Gastrocnemius medialis (tissue), 4 donors: ENCODE results near the gene TUBB3. TPM values are rescaled to one million over a fixed set of nuclear protein-coding genes. Genes with fewer than 3 reads are reported as not detected.

Source experiments
- ATAC-seq, 2 donors: fragments of 150-250 bp; one replicate each; pipeline ENCODE4 v1.9.1; 2016
- DNase-seq, 2 donors: peaks; one replicate each; pipeline ENCODE4 v3.0.0-alpha.2; 2019
- H3K27ac ChIP-seq, 4 donors: fragments of 200-600 bp; sonication (generic); 1 replicate in 1 of 4; 2 replicates in 3 of 4; pipeline ENCODE4 v1.5.1; 2016 to 2018; ENCODE audit warnings: mild to moderate bottlenecking in 2 of 4, moderate library complexity in 1 of 4
- H3K27me3 ChIP-seq, 3 donors: fragments of 200-600 bp; sonication (generic) in 2 of 3; 1 replicate in 1 of 3; 2 replicates in 2 of 3; pipeline versions ENCODE4 v1.5.1 to v1.6.0; 2016 to 2019; ENCODE audit warnings: mild to moderate bottlenecking in 1 of 3, moderate library complexity in 1 of 3
- H3K36me3 ChIP-seq, 2 donors: fragments of 200-600 bp; sonication (generic) in 1 of 2; one replicate each; pipeline ENCODE4 v1.5.1; 2017 to 2018
- H3K4me1 ChIP-seq, 2 donors: fragments of 200-600 bp; sonication (generic) in 1 of 2; one replicate each; pipeline ENCODE4 v1.5.1; 2016 to 2017; ENCODE audit warnings: mild to moderate bottlenecking in 2 of 2
- H3K4me3 ChIP-seq, 4 donors: fragments of 200-600 bp; sonication (generic) in 3 of 4; 1 replicate in 1 of 4; 2 replicates in 3 of 4; pipeline ENCODE4 v1.5.1; 2016 to 2019; ENCODE audit warnings: mild to moderate bottlenecking in 2 of 4
- H3K9me3 ChIP-seq, 3 donors: fragments of 200-600 bp; sonication (generic) in 2 of 3; 1 replicate in 1 of 3; 2 replicates in 2 of 3; pipeline ENCODE4 v1.5.1; 2016 to 2019
- CTCF ChIP-seq, 5 experiments: fragments of 450-650 bp in 3 of 5; fragments of 200-600 bp in 2 of 5; sonication (generic) in 2 of 5; IDR thresholded peaks in 4 of 5; conservative IDR thresholded peaks in 1 of 5; 1 replicate in 4 of 5; 2 replicates in 1 of 5; pipeline ENCODE4 v1.5.1; 2016 to 2019; ENCODE audit warnings: antibody characterized with exemption in 5 of 5, mild to moderate bottlenecking in 3 of 5, moderate library complexity in 3 of 5
- POLR2A ChIP-seq, 2 donors: fragments of 450-650 bp; IDR thresholded peaks; one replicate each; pipeline ENCODE4 v1.6.1; 2017; ENCODE audit warnings: antibody characterized with exemption in 2 of 2, mild to moderate bottlenecking in 2 of 2, moderate library complexity in 2 of 2
- in situ Hi-C, 4 donors: fragments of 200-750 bp; cut with MboI; loops; one replicate each; pipeline versions ENCODE4 v1.15.0 to v1.8.0; 2017; ENCODE audit warnings: low sequenced_read_pairs in 4 of 4
- intact Hi-C: fragments of 100-400 bp; cut with DNase I; formaldehyde crosslinking; loops from one replicate; pipeline ENCODE4 v1.15.1; 2023; ENCODE audit warnings: low total_unique reads
- total RNA-seq, 4 donors: library from RNA; depleted of rRNA; stranded (reverse); fragments of >200 nt; gene quantifications; one replicate each; pipeline versions ENCODE4 v1.1.0 to v1.2.3, GENCODE V29; 2016

Gene TUBB3
- total RNA-seq, 4 donors from 2014 or later, result 1.1 TPM; not detected in 3

- ATAC-seq, result no peak
- no peaks in the 10 kb centered on the region for H3K4me1 ChIP-seq
- H3K36me3 ChIP-seq, result peaks cover 0 to 49% of the 10 kb centered on the region in 2 donors
- H3K27ac ChIP-seq, result no peak overlapping the region
- no peaks in the 10 kb centered on the region for H3K9me3 ChIP-seq
- TF ChIP-seq POLR2A (IDR thresholded peaks at IDR 0.05) (no peak), CTCF (IDR thresholded peaks at IDR 0.05 in 4 of 5, conservative IDR thresholded peaks at IDR 0.05 in 1 of 5) (no peak)
- in situ Hi-C loops (no loop called here), intact Hi-C loops (no loop called here)
- H3K4me3 ChIP-seq, result no peak overlapping the region
- no peaks in the 10 kb centered on the region for H3K27me3 ChIP-seq
- DNase-seq, result no peak
These were observed 16.8 kb upstream of the TUBB3 start for GRCh38 chr16:89906140-89907025.

- Histone ChIP-seq H3K27ac (no peak overlapping the region), H3K36me3 (peaks cover 0 to 49% of the 10 kb centered on the region in 2 donors), H3K4me1 (no peaks in the 10 kb centered on the region), H3K4me3 (no peak overlapping the region), H3K9me3 (no peaks in the 10 kb centered on the region), H3K27me3 (no peaks in the 10 kb centered on the region)
- ATAC-seq (no peak), DNase-seq (no peak)
- intact Hi-C loops, result no loop called here
- no peak for TF ChIP-seq CTCF (IDR thresholded peaks at IDR 0.05 in 4 of 5, conservative IDR thresholded peaks at IDR 0.05 in 1 of 5)
- TF ChIP-seq POLR2A (IDR thresholded peaks at IDR 0.05), result no peak
- in situ Hi-C loops, result no loop called here
These were observed 15.9 kb upstream of the TUBB3 start for GRCh38 chr16:89907055-89907814.

- in situ Hi-C loops, result no loop called here
- no peaks in the 10 kb centered on the region for H3K27me3 ChIP-seq
- H3K4me1 ChIP-seq, result no peaks in the 10 kb centered on the region
- ATAC-seq (no peak), DNase-seq (no peak)
- H3K36me3 ChIP-seq, result peaks cover 0 to 43% of the 10 kb centered on the region in 2 donors
- no peak overlapping the region for H3K4me3 ChIP-seq
- intact Hi-C loops, result no loop called here
- H3K9me3 ChIP-seq, result no peaks in the 10 kb centered on the region
- TF ChIP-seq CTCF (IDR thresholded peaks at IDR 0.05 in 4 of 5, conservative IDR thresholded peaks at IDR 0.05 in 1 of 5) (no peak), POLR2A (IDR thresholded peaks at IDR 0.05) (no peak)
- no peak overlapping the region for H3K27ac ChIP-seq
These were observed 14.9 kb upstream of the TUBB3 start for GRCh38 chr16:89908236-89908635.

GRCh38 chr16:89909777-89910716 lies 13.1 kb upstream of the TUBB3 start:
- TF ChIP-seq CTCF (IDR thresholded peaks at IDR 0.05 in 4 of 5, conservative IDR thresholded peaks at IDR 0.05 in 1 of 5), result peak; percentile 44 to 82 (median 76)
- no peak for TF ChIP-seq POLR2A (IDR thresholded peaks at IDR 0.05)
- no peak overlapping the region for H3K27ac ChIP-seq
- DNase-seq, result peak; percentile 40 to 62
- ATAC-seq, result peak in 1 of 2 donors; percentile 64
- intact Hi-C loops, result no loop called here
- H3K9me3 ChIP-seq, result no peaks in the 10 kb centered on the region
- H3K4me1 ChIP-seq, result no peaks in the 10 kb centered on the region
- no peaks in the 10 kb centered on the region for H3K27me3 ChIP-seq
- H3K36me3 ChIP-seq, result peaks cover 0 to 25% of the 10 kb centered on the region in 2 donors
- no peak overlapping the region for H3K4me3 ChIP-seq
- in situ Hi-C loops, result no loop called here
